NCI-H2107 (cell line): ENCODE data around the gene HERC4.
"Not testable (repeated sequence)": the region's sequence is repeated elsewhere in the genome, so short reads cannot be mapped to it uniquely, and the experiment has no call there.

ENCODE experiments used
- DNase-seq: peaks from one replicate; lab custom pipeline; 2025; lab: John Stamatoyannopoulos, UW

HERC4 gene

GRCh38 chr10:68047554-68048327 lies 27.3 kb downstream of the HERC4 start:
- DNase-seq, result no peak

- DNase-seq, result no peak
These were observed 28.0 kb downstream of the HERC4 start for GRCh38 chr10:68047122-68047521.

- no peak for DNase-seq
These were observed 28.4 kb downstream of the HERC4 start for GRCh38 chr10:68046642-68047041.

- no peak for DNase-seq
These were observed 32.1 kb downstream of the HERC4 start for GRCh38 chr10:68043030-68043429.

- DNase-seq, result no peak
These were observed 43.0 kb downstream of the HERC4 start for GRCh38 chr10:68032113-68032512.

GRCh38 chr10:68027429-68027828 lies 47.7 kb downstream of the HERC4 start:
- DNase-seq, result no peak

GRCh38 chr10:68023292-68023691 lies 51.8 kb downstream of the HERC4 start:
- no peak for DNase-seq

GRCh38 chr10:68022324-68022723 lies 52.8 kb downstream of the HERC4 start:
- DNase-seq, result not testable (repeated sequence)

GRCh38 chr10:68016519-68016918 lies 58.6 kb downstream of the HERC4 start:
- not testable (repeated sequence) for DNase-seq

- DNase-seq, result no peak
These were observed 64.6 kb downstream of the HERC4 start for GRCh38 chr10:68010426-68010940.

- DNase-seq, result no peak
These were observed 67.7 kb downstream of the HERC4 start for GRCh38 chr10:68007356-68007755.

- no peak for DNase-seq
These were observed 73.5 kb downstream of the HERC4 start for GRCh38 chr10:68001539-68001938.

- DNase-seq, result no peak
These were observed 74.1 kb downstream of the HERC4 start for GRCh38 chr10:68001000-68001399.

- DNase-seq, result no peak
These were observed 85.0 kb downstream of the HERC4 start for GRCh38 chr10:67990093-67990492.

GRCh38 chr10:67988606-67989005 lies 86.5 kb downstream of the HERC4 start:
- DNase-seq, result no peak

- not testable (repeated sequence) for DNase-seq
These were observed 92.5 kb downstream of the HERC4 start for GRCh38 chr10:67982603-67983002.

GRCh38 chr10:67978749-67979148 lies 96.3 kb downstream of the HERC4 start:
- no peak for DNase-seq

GRCh38 chr10:67977251-67977650 lies 97.8 kb downstream of the HERC4 start:
- no peak for DNase-seq

GRCh38 chr10:67976292-67977245 lies 98.5 kb downstream of the HERC4 start:
- DNase-seq, result no peak

GRCh38 chr10:67975871-67976270 lies 99.2 kb downstream of the HERC4 start:
- no peak for DNase-seq

GRCh38 chr10:67971311-67971710 lies 103.8 kb downstream of the HERC4 start:
- no peak for DNase-seq

GRCh38 chr10:67969875-67970274 lies 105.2 kb downstream of the HERC4 start:
- no peak for DNase-seq

- DNase-seq, result not testable (repeated sequence)
These were observed 109.0 kb downstream of the HERC4 start for GRCh38 chr10:67966035-67966434.
